ENCODE measurements around the gene MRPL40.
A peak's percentile ranks its signal among the peaks of the same experiment; 100 is the strongest.
"Not testable (repeated sequence)": the region's sequence is repeated elsewhere in the genome, so short reads cannot be mapped to it uniquely, and the experiment has no call there.

The MRPL40 gene

GRCh38 chr22:19442166-19442565, 9.8 kb downstream of the MRPL40 start:
- no peak for DNase-seq

GRCh38 chr22:19443544-19444211, 11.3 kb downstream of the MRPL40 start:
- DNase-seq: no peak

GRCh38 chr22:19445279-19445982, 13.1 kb downstream of the MRPL40 start:
- DNase-seq: not testable (repeated sequence)

GRCh38 chr22:19446603-19447329, 14.4 kb downstream of the MRPL40 start:
- DNase-seq: no peak

- DNase-seq: peak; percentile 82 to 96
These were observed 15.2 kb downstream of the MRPL40 start, which contains the start of gene C22orf39 for GRCh38 chr22:19447330-19448075. Gene C22orf39 (minus strand): TSS chr22:19447711. CDS start chr22:19447688, 23 bp downstream.

GRCh38 chr22:19448076-19448607, 15.8 kb downstream of the MRPL40 start:
- DNase-seq: peak; percentile 90 to 97

GRCh38 chr22:19448739-19449421, 16.5 kb downstream of the MRPL40 start:
- no peak for DNase-seq

- no peak for DNase-seq
These were observed 17.1 kb downstream of the MRPL40 start for GRCh38 chr22:19449422-19449767.

- DNase-seq: no peak
These were observed 18.2 kb downstream of the MRPL40 start for GRCh38 chr22:19450363-19451175.

GRCh38 chr22:19451570-19451969, 19.2 kb downstream of the MRPL40 start:
- no peak for DNase-seq

GRCh38 chr22:19453718-19454117, 21.4 kb downstream of the MRPL40 start:
- DNase-seq: no peak

GRCh38 chr22:19454156-19454555, 21.8 kb downstream of the MRPL40 start:
- no peak for DNase-seq

GRCh38 chr22:19455033-19455432, 22.7 kb downstream of the MRPL40 start:
- DNase-seq: no peak

- no peak for DNase-seq
These were observed 23.4 kb downstream of the MRPL40 start for GRCh38 chr22:19455585-19456370.

- no peak for DNase-seq
These were observed 24.2 kb downstream of the MRPL40 start for GRCh38 chr22:19456541-19456940.

- DNase-seq: no peak
These were observed 25.6 kb downstream of the MRPL40 start for GRCh38 chr22:19457828-19458428.

- no peak for DNase-seq
These were observed 27.7 kb downstream of the MRPL40 start for GRCh38 chr22:19460036-19460435.

GRCh38 chr22:19461506-19461905, 29.2 kb downstream of the MRPL40 start:
- DNase-seq: no peak

GRCh38 chr22:19463008-19463407, 30.7 kb downstream of the MRPL40 start:
- no peak for DNase-seq
